SK-N-SH (cell line): ENCODE results near the gene GRP. TPM values are rescaled to one million over a fixed set of nuclear protein-coding genes. Genes with fewer than 3 reads are reported as not detected.
A peak's percentile ranks its signal among the peaks of the same experiment; 100 is the strongest.

Source experiments
- CTCF ChIA-PET: fragments of 300-600, 350-600 bp; formaldehyde crosslinking; extraction: SDS; loops from one replicate; lab custom pipeline; 2021; lab: Yijun Ruan, JAX
- POLR2A ChIA-PET: fragments of 350-600 bp; sonication (Branson Sonifier 250); formaldehyde crosslinking; extraction: SDS; loops from one replicate; lab custom pipeline; 2020; ENCODE audit warnings: antibody characterized with exemption, inconsistent platforms; lab: Yijun Ruan, JAX
- DNase-seq: peaks from one replicate; pipeline ENCODE4 v3.0.0; 2012
- H2AFZ ChIP-seq: fragments of 200-600 bp; sonication (generic); 2 replicates; pipeline ENCODE4 v1.8.1; 2016; ENCODE audit warnings: antibody characterized with exemption, mild to moderate bottlenecking, low read depth
- H3F3A ChIP-seq: fragments of 200-600 bp; sonication (generic); replicated peaks from 2 replicates; pipeline ENCODE3; 2016; ENCODE audit warnings: antibody characterized with exemption, mild to moderate bottlenecking; ENCODE audit not compliant: insufficient read depth
- H3K27ac ChIP-seq, 2 experiments: fragments of 200-500 bp in 1 of 2; fragments of 200-600 bp in 1 of 2; sonication (Bioruptor generic) in 1 of 2; sonication (generic), shearing (Covaris generic) in 1 of 2; 2 replicates each; pipeline versions ENCODE4 v1.5.1 to v1.6.1; 2014 to 2016; ENCODE audit warnings: low read depth in 2 of 2, inconsistent platforms in 1 of 2, low read length in 1 of 2, mild to moderate bottlenecking in 1 of 2, mixed read lengths in 1 of 2
- H3K27me3 ChIP-seq: fragments of 200-600 bp; sonication (generic), shearing (Covaris generic); 2 replicates; pipeline ENCODE4 v1.6.1; 2016; ENCODE audit warnings: mixed run types; ENCODE audit not compliant: insufficient read depth
- H3K36me3 ChIP-seq, 2 experiments: fragments of 200-500 bp in 1 of 2; fragments of 200-600 bp in 1 of 2; sonication (Bioruptor generic) in 1 of 2; sonication (generic) in 1 of 2; replicated peaks in 1 of 2; 2 replicates each; pipeline versions ENCODE3 to v1.5.1; 2014 to 2016; ENCODE audit warnings: low read length in 1 of 2, mild to moderate bottlenecking in 1 of 2; ENCODE audit not compliant: insufficient read depth in 2 of 2, control insufficient read depth in 1 of 2
- H3K4me1 ChIP-seq, 2 experiments: fragments of 200-500 bp in 1 of 2; fragments of 200-600 bp in 1 of 2; sonication (Bioruptor generic) in 1 of 2; sonication (generic), shearing (Covaris generic) in 1 of 2; 2 replicates each; pipeline versions ENCODE4 v1.5.1 to v1.6.1; 2014 to 2016; ENCODE audit warnings: low read depth in 1 of 2, low read length in 1 of 2, mixed run types in 1 of 2; ENCODE audit not compliant: insufficient read depth in 2 of 2, control insufficient read depth in 1 of 2
- H3K4me2 ChIP-seq: fragments of 200-600 bp; sonication (generic), shearing (Covaris generic); 2 replicates; pipeline ENCODE4 v1.6.1; 2017; ENCODE audit warnings: mixed run types
- H3K4me3 ChIP-seq, 2 experiments: fragments of 200-500 bp in 1 of 2; fragments of 200-600 bp in 1 of 2; sonication (Bioruptor generic) in 1 of 2; sonication (generic), shearing (Covaris generic) in 1 of 2; 2 replicates each; pipeline versions ENCODE4 v1.5.1 to v1.8.1; 2014 to 2016; ENCODE audit warnings: low read depth in 2 of 2, inconsistent platforms in 1 of 2, low read length in 1 of 2, mild to moderate bottlenecking in 1 of 2, mixed read lengths in 1 of 2, moderate library complexity in 1 of 2
- H3K79me2 ChIP-seq: fragments of 200-600 bp; sonication (generic); 2 replicates; pipeline ENCODE4 v1.8.1; 2017; ENCODE audit warnings: mild to moderate bottlenecking; ENCODE audit not compliant: insufficient read depth
- H3K9ac ChIP-seq: fragments of 200-600 bp; sonication (generic); 2 replicates; pipeline ENCODE4 v1.6.1; 2017; ENCODE audit warnings: mixed run types
- H3K9me2 ChIP-seq: fragments of 200-600 bp; sonication (generic); 2 replicates; pipeline ENCODE4 v1.6.1; 2017; ENCODE audit warnings: mixed run types
- H3K9me3 ChIP-seq: fragments of 200-600 bp; sonication (generic); 2 replicates; pipeline ENCODE4 v1.6.1; 2017; ENCODE audit warnings: mixed run types, mild to moderate bottlenecking, moderate library complexity
- H4K20me1 ChIP-seq: fragments of 200-600 bp; sonication (generic); 2 replicates; pipeline ENCODE4 v1.6.1; 2017; ENCODE audit warnings: mild to moderate bottlenecking, mixed run types; ENCODE audit not compliant: insufficient read depth
- CHD2 ChIP-seq: fragments of 150-350 bp; IDR thresholded peaks from 2 replicates; pipeline ENCODE4 v1.6.1; 2018; ENCODE audit warnings: low read length; ENCODE audit not compliant: partially characterized antibody
- EP300 ChIP-seq, 2 experiments: IDR thresholded peaks; 2 replicates each; pipeline versions ENCODE4 v1.4.0 to v1.6.1; 2012; ENCODE audit warnings: borderline replicate concordance in 1 of 2, low read depth in 1 of 2, low read length in 1 of 2
- EZH2phosphoT487 ChIP-seq: fragments of 200-600 bp; sonication (generic); IDR thresholded peaks from 2 replicates; pipeline ENCODE4 v1.6.1; 2017; ENCODE audit warnings: low read depth, mixed run types, mild to moderate bottlenecking, antibody characterized with exemption, moderate library complexity, borderline replicate concordance
- GABPA ChIP-seq: IDR thresholded peaks from 2 replicates; pipeline ENCODE4 v1.4.0; 2012; ENCODE audit warnings: low read depth, mild to moderate bottlenecking
- GATA2 ChIP-seq: sonication (generic); formaldehyde crosslinking; IDR thresholded peaks from 2 replicates; pipeline ENCODE4 v1.5.0; 2020; ENCODE audit warnings: mild to moderate bottlenecking, missing genetic modification reagents
- IRF3 ChIP-seq: fragments of 150-350 bp; IDR thresholded peaks from 2 replicates; pipeline ENCODE4 v1.6.1; 2016; ENCODE audit warnings: mild to moderate bottlenecking, low read depth, low read length
- JUND ChIP-seq: IDR thresholded peaks from 2 replicates; pipeline ENCODE4 v1.4.0; 2012
- MAX ChIP-seq: IDR thresholded peaks from 2 replicates; pipeline ENCODE4 v1.4.0; 2012; ENCODE audit warnings: low read depth
- MEF2A ChIP-seq: IDR thresholded peaks from 2 replicates; pipeline ENCODE4 v1.4.0; 2012; ENCODE audit warnings: low read depth, borderline replicate concordance
- MXI1 ChIP-seq: IDR thresholded peaks from 2 replicates; pipeline ENCODE4 v1.6.1; 2012; ENCODE audit warnings: mild to moderate bottlenecking, low read depth, low read length, improper control_type of control experiment
- NRF1 ChIP-seq: IDR thresholded peaks from 2 replicates; pipeline ENCODE4 v1.6.1; 2012; ENCODE audit warnings: low read depth, mild to moderate bottlenecking, low read length
- PBX3 ChIP-seq: IDR thresholded peaks from 2 replicates; pipeline ENCODE4; 2012
- RAD21 ChIP-seq: IDR thresholded peaks from 2 replicates; pipeline ENCODE4 v1.6.1; 2012; ENCODE audit warnings: mild to moderate bottlenecking, low read length
- RCOR1 ChIP-seq: fragments of 150-350 bp; IDR thresholded peaks from 2 replicates; pipeline ENCODE4 v1.6.1; 2017; ENCODE audit warnings: antibody characterized with exemption, low read length
- RFX5 ChIP-seq: IDR thresholded peaks from 2 replicates; pipeline ENCODE4 v1.6.1; 2012; ENCODE audit warnings: mild to moderate bottlenecking, improper control_type of control experiment, low read length
- TEAD4 ChIP-seq: IDR thresholded peaks from 2 replicates; pipeline ENCODE4 v1.4.0; 2012; ENCODE audit warnings: mild to moderate bottlenecking, borderline replicate concordance; ENCODE audit not compliant: insufficient read depth
- USF1 ChIP-seq: IDR thresholded peaks from 2 replicates; pipeline ENCODE4 v1.4.0; 2012; ENCODE audit warnings: low read depth, borderline replicate concordance
- YY1 ChIP-seq: IDR thresholded peaks from 2 replicates; pipeline ENCODE4 v1.4.0; 2012; ENCODE audit warnings: low read depth, mild to moderate bottlenecking
- WGBS: methylation state at CpG from one replicate; pipeline ENCODE4 v1.1.6; 2017; ENCODE audit warnings: low lambda C conversion rate; 5-methylcytosine and 5-hydroxymethylcytosine counted together
- polyA plus RNA-seq, 3 experiments: library from polyadenylated mRNA; depleted of rRNA; stranded (reverse); fragments of >200 nt; gene quantifications; 2 replicates each; pipeline ENCODE4 v1.2.3, GENCODE V29; 2012

The GRP gene
- polyA plus RNA-seq (2012; rRNA removed): 2.5 and 2.8 TPM in 2 replicates
- polyA plus RNA-seq (2012; cell fraction: cytosol; rRNA removed): 3.6 and 4.1 TPM in 2 replicates
- 1.1 and 2.5 TPM in 2 replicates for polyA plus RNA-seq (2012; cell fraction: nucleus; rRNA removed)

GRCh38 chr18:59219672-59220163 is at the start of gene GRP:
Gene GRP, plus strand, starts transcription at chr18:59220158. Its CDS starts 108 bp downstream, at chr18:59220266.
- WGBS: 7% methylated on average over 24 of the region's 29 CpGs
- ChIA-PET CTCF (interaction anchor here (1.2 to 4.1 kb wide), 5 partner anchors 9 to 183 kb away, joined by 3 to 16 read pairs (median 7); no protein-coding TSS in a partner anchor), POLR2A (no interaction called here)
- H2AFZ ChIP-seq: peak within 1 kb of the TSS; percentile 50; the same call in 1 of the 2 replicates
- H3K9me3 ChIP-seq: no peaks in the 10 kb centered on the region
- H3K36me3 ChIP-seq: no peaks in the 10 kb centered on the region
- H3F3A ChIP-seq: no peaks in the 10 kb centered on the region
- peaks cover 0 to 5% of the 10 kb centered on the region in 2 experiments; a peak in 1 of 4 replicates for H3K4me1 ChIP-seq
- peak; percentile 42 for DNase-seq
- H3K4me2 ChIP-seq: peak within 1 kb of the TSS; percentile 87
- peaks cover 59% of the 10 kb centered on the region for H3K27me3 ChIP-seq
- no peaks in the 10 kb centered on the region for H3K9me2 ChIP-seq
- peak within 1 kb of the TSS; percentile 32 to 65 for H3K4me3 ChIP-seq
- no peaks in the 10 kb centered on the region for H4K20me1 ChIP-seq
- H3K27ac ChIP-seq: no peak within 1 kb of the TSS
- H3K9ac ChIP-seq: no peak within 1 kb of the TSS; the same call in 1 of the 2 replicates
- no peaks in the 10 kb centered on the region for H3K79me2 ChIP-seq
- TF ChIP-seq RAD21 (no peak), MXI1 (no peak), RFX5 (no peak), MEF2A (no peak), GABPA (no peak), CHD2 (no peak), PBX3 (no peak)

- Histone ChIP-seq H3K4me2 (no peak overlapping the region), H4K20me1 (no peaks in the 10 kb centered on the region), H2AFZ (no peak overlapping the region), H3K4me1 (no peaks in the 10 kb centered on the region), H3F3A (no peaks in the 10 kb centered on the region), H3K36me3 (no peaks in the 10 kb centered on the region), H3K9ac (no peak overlapping the region), H3K27ac (no peak overlapping the region), H3K4me3 (no peak overlapping the region), H3K79me2 (no peaks in the 10 kb centered on the region), H3K9me3 (peaks cover 32% of the 10 kb centered on the region), H3K27me3 (no peaks in the 10 kb centered on the region), H3K9me2 (no peaks in the 10 kb centered on the region)
- ChIA-PET CTCF (no interaction called here), POLR2A (no interaction called here)
- 5% methylated on average over 2 of the region's 2 CpGs for WGBS
- TF ChIP-seq IRF3 (no peak), NRF1 (no peak), MAX (no peak), GATA2 (no peak), RCOR1 (no peak), EP300 (IDR thresholded peaks at IDR 0.05; ENCODE audit: borderline replicate concordance in 1 of 2, low read depth in 1 of 2, low read length in 1 of 2) (no peak), RFX5 (no peak), TEAD4 (no peak), YY1 (no peak), USF1 (no peak), CHD2 (no peak), JUND (no peak), RAD21 (no peak), EZH2phosphoT487 (no peak), MEF2A (no peak), MXI1 (no peak)
- no peak for DNase-seq
Observed at GRCh38 chr18:59172664-59173249, 47.2 kb upstream of the GRP start.
